ENCODE measurements around the gene SURF1. TPM values are rescaled to one million over a fixed set of nuclear protein-coding genes. Genes with fewer than 3 reads are reported as not detected.
A peak's percentile ranks its signal among the peaks of the same experiment; 100 is the strongest.

Gene SURF1
- total and polyA plus RNA-seq, 9 of the 15 experiments (the other 6 are each of a cell fraction or from before 2014, with no cell fraction given), result 16.1 to 31.3 (median 20.9) TPM

DNA sequence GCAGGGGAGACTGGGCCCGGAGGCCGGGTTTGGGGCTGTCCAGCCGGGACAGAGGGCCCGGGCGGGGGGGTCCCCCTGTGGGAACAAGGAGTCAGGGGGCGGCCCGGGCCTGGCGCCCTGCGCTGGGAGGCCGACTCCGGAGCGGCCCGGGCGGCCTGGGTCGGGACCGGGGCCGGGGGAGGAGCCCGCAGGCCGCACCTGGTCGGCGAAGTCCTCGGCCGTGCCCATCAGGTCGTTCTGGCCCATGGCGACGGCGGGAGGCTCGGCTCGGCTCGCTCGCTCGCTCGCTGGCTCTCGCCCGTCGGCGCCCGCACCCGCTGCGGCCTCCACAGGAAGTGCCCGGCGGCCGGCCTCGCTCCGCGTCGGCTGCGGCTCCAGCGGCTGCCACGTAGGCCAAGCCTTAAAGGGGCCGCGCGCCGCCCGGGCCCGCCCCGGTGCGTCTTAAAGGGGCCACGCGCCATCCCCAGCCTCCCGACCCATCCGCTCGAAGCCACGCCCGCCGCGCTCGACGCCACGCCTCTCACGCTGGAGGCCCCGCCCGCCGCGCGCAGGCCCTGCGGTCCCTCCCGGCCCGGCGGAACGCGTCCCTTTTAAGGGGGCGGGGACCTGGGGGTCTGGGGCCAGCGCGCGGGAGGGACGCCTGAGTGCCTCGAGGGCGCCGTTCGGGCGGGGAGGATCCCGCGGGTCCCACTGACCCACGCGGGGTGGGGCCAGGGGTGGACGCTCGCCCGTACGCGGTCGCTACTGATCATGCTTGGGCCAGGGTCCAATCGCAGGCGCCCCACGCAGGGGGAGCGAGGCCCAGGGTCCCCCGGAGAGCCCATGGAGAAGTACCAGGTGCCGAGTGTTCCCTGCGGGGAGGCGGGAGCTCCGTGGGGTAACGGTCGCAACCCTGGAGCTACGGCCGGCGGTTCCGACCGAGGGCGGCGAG, 19.7 kb upstream of the SURF1 start, which contains the start of the genes STKLD1 and SURF4 (continued):
- TF ChIP-seq ATF2 (CRISPR knock-in tag; IDR thresholded peaks at IDR 0.05) (no peak), PKNOX1 (IDR thresholded peaks at IDR 0.05) (no peak), LCOR (CRISPR knock-in tag; IDR thresholded peaks at IDR 0.05) (no peak; the same call in 1 of the 2 replicates), TSC22D4 (tag; IDR thresholded peaks at IDR 0.05) (no peak), ZC3H4 (CRISPR knock-in tag; IDR thresholded peaks at IDR 0.05; ENCODE audit: borderline replicate concordance) (no peak), ZNF174 (CRISPR knock-in tag; IDR thresholded peaks at IDR 0.05) (no peak), GTF2E2 (tag; IDR thresholded peaks at IDR 0.05) (no peak), ZNF280A (IDR thresholded peaks at IDR 0.05; ENCODE audit: low read depth, partially characterized antibody) (no peak), MAFF (IDR thresholded peaks at IDR 0.05; ENCODE audit: low read length) (no peak), GABPA (tag; conservative IDR thresholded peaks at IDR 0.05; ENCODE audit: low read depth) (peak; percentile 86), ZNF184 (CRISPR knock-in tag; IDR thresholded peaks at IDR 0.05) (no peak), AFF4 (CRISPR knock-in tag; IDR thresholded peaks at IDR 0.05) (no peak; the same call in 1 of the 2 replicates), ZNF384 (IDR thresholded peaks at IDR 0.05; ENCODE audit: low read depth, low read length) (no peak), ZNF175 (CRISPR knock-in tag; IDR thresholded peaks at IDR 0.05; ENCODE audit: low read depth) (no peak; the same call in 1 of the 2 replicates), ZNF316 (IDR thresholded peaks at IDR 0.05) (no peak), RBBP5 (IDR thresholded peaks at IDR 0.05; ENCODE audit: borderline replicate concordance, insufficient read depth, low read length, poor library complexity, severe bottlenecking) (peak; percentile 93), YBX1 (IDR thresholded peaks at IDR 0.05) (no peak)
- TF ChIP-seq, protein P1, sequence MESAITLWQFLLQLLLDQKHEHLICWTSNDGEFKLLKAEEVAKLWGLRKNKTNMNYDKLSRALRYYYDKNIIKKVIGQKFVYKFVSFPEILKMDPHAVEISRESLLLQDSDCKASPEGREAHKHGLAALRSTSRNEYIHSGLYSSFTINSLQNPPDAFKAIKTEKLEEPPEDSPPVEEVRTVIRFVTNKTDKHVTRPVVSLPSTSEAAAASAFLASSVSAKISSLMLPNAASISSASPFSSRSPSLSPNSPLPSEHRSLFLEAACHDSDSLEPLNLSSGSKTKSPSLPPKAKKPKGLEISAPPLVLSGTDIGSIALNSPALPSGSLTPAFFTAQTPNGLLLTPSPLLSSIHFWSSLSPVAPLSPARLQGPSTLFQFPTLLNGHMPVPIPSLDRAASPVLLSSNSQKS (CRISPR knock-in tag; IDR thresholded peaks at IDR 0.05), result no peak
